ENCODE measurements around the gene HTR3D.
"Not testable (repeated sequence)": the region's sequence is repeated elsewhere in the genome, so short reads cannot be mapped to it uniquely, and the experiment has no call there.

HTR3D gene

DNA sequence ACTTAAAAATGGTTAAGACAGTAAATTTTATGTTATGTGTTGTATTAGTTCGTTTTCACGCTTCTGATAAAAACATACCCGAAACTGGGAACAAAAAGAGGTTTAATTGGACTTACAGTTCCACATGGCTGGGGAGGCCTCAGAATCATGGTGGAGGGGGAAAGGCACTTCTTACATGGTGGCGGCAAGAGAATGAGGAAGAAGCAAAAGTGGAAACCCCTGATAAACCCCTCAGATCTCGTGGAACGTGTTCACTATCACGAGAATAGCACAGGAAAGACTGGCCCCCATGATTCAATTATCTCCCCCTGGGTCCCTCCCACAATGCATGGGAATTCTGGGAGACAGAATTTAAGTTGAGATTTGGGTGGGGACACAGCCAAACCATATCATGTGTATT is 39.6 kb downstream of the HTR3D start:
- DNase-seq (ENCODE audit: low spot score): not testable (repeated sequence)

- DNase-seq (ENCODE audit: low spot score): no peak
Measured at GRCh38 chr3:184073621-184074020, 42.1 kb downstream of the HTR3D start.

DNA sequence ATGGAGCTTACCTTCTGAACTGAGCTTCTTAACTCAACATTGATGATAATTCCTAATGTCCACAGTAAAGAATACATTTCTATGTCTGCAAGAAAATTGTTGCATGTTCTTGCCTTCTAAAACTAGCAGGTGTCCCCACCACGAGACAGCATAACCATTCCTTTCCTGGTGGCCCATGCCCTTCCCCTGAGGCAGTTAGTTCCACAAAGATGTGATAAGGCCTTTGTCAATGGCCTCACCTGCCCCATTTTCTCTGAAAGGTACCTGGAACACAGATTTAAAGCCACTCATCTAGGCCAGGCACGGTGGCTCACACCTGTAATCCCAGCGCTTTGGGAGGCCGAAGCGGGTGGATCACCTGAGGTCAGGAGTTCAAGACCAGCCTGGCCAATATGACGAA is 44.4 kb downstream of the HTR3D start:
- DNase-seq (ENCODE audit: low spot score): no peak

GRCh38 chr3:184077881-184078280 is 46.3 kb downstream of the HTR3D start:
- DNase-seq (ENCODE audit: low spot score): no peak

DNA sequence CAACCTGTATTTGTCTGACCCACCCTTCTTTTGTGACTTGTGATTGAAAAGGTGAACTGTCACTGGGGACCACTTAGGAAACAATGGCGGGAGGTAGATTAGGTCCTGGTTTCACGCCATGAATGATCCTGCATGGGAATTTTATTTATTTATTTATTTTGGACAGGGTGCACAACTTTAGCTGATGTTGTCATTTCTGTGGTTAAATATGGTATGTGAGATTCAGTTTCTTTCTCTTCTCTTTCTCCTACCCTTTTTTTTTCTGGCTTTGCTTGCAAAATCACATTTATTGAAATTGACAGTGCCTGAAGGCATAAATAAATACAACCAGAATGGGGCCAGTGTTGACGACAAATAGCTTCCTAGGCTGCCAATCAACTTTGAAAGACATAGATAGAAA is 47.3 kb downstream of the HTR3D start:
- DNase-seq (ENCODE audit: low spot score): no peak

DNA sequence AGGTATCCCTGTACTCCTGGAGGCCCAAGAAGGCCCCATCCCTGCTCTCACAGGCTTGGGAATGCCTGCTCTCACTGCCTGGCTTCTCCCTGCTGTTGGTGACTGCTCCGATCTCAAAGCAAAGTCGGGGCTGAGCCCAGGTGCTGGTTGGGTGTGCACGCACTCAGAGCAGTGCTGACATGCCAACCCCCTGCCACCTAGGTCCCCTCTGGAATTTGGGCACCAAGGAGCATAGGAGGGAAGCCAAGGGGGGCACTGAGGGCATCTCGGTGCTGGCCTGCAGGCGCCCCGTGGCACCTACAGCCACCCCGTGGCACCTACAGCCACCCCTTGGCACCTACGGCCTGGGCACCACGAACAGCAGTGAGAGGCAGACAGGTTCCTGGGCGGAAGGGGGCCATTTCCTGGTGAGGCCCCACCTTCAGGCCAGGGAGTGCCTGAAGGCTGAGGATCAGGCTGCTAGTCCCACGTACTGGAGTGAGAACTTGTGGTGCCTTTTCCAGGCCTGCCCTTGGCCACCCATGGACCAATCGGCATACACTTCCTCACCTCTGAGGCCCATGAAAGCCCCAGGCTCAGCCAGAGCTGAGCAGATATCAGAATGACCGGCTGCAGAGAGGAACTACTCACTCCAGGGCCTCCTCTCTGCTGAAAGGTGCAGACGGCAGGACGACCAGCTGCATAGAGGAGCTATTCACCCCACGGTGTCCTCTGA is 49.7 kb downstream of the HTR3D start:
- DNase-seq (ENCODE audit: low spot score): no peak

DNA sequence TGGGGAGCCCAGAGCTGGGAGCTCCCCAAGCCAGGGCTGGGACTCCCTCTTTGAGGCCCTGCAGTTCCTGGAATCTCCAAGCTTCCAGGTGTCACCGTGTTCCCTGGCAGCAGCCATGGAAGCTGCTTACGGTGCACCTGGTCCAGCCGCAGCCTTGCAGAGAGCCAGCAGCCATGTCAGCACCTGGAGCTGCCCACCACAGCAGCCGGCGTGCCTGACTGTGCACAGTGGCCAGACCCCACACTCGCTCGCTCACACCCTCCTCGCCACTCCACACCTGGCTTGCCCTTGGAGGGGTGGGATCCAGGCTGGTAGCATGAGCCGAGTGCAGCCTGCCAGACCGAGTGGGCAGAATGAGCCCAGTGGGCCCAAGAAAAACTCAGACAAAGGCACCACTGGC is 50.5 kb downstream of the HTR3D start:
- DNase-seq (ENCODE audit: low spot score): no peak

GRCh38 chr3:184082465-184082864 is 50.9 kb downstream of the HTR3D start:
- no peak for DNase-seq (ENCODE audit: low spot score)

DNA sequence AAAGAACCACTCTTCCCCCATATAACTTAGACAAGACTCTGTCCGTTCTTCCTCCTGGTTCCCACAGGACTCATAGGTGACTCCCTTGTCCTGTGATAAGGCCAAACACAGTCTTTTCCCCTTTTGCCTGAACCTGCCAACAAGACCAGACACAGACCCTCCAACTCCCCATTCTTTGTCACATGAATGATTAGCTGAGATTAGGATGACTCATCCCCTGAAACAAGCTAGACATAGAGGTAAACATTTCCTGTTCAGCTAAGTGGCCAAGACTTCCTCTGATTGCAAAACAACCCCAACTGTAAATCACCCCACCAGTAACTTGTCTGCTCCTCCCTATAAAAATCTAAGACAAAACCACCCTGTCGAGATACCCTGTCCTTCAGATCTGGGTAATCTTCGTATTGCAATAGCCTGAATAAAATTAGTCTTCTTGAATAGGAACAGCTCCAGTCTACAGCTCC is 53.9 kb downstream of the HTR3D start:
- no peak for DNase-seq (ENCODE audit: low spot score)

All from AG08395 (cell line).